Amygdala (tissue), 56 donors: ENCODE data around the gene GPR26.
A peak's percentile ranks its signal among the peaks of the same experiment; 100 is the strongest.
"Not testable (repeated sequence)": the region's sequence is repeated elsewhere in the genome, so short reads cannot be mapped to it uniquely, and the experiment has no call there.

ENCODE experiments used
- DNase-seq, 56 donors: peaks; one replicate each; lab custom pipeline; 2025; lab: John Stamatoyannopoulos, UW

GPR26 gene

DNA sequence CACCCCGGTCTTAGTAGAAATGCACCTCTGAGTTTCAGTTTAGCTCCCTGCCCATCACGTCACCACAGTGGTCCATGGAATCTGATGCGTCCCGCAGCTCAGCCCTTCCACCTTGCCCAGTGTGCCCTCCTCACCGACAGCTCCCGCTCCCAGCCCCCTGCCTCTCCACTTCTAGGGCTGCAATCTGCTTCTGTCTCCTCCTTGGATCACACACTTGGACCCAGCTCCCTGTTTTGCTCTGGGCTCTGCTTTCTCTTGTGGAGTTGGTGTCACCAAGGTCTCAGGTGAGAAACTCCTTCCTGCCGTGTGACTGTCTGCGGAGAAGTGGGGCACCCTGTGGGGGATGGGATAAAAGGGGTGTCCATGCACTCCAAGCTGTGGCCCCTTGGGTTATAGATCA, 37.9 kb downstream of the GPR26 start:
- DNase-seq = no peak

DNA sequence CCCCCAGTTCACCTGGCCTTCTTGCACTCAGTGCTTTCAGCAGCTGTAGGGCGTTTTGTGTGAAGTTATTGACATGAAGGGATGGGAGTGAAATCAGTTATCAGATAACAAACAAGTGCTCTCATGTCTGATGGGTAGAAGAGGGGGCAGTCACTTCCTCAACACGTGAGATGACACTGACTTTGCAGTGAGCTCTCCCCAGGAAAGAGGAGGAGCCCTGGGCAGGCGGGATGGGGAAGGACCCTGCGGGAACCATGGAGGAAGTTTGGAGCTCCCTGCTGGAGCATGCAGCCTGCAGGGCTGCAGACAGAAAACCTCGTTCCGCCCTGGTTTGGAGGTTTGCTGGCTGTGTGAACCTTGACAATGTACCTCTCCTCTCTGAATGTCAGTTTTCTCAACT, 38.7 kb downstream of the GPR26 start:
- no peak for DNase-seq

DNA sequence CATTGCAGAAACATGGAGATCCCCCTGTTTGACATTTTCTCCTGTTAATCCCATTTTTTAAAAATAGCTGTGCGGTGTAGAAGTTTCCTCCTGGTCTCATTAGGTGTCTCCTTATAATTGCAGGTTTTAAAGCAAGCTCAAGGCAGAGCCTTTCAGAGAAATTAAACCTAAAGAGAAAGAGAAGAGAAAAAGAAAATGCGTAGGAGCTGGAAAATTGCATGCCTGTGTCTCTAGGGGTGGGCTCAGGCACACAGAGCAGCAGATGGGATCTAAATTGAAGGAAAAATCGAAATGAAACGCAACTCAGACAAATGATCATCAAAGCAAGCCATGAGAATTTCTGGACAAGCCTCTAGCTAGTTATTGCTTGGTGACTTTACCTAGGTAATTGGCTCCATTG, 40.1 kb downstream of the GPR26 start:
- DNase-seq = peak in 1 of 56 donors; percentile 7

DNA sequence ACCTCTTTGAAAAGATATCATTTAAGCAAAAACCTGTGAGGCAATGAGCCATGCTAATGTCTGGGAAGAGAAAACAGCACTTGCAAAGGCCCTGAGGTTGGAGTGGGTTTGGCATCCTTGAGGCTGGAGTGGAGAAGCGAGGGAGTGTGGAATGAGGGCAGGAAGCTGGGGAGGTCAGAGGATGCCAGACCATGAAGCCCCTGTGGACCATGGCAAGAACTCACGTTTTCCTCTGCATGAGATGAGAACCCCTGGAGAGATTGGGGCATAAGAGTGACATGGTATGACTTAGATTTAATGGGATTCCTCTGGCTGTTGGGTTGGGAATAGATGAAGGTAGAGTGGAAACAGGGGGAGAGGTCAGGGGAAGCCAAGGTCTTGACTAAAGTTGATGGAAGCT, 49.4 kb downstream of the GPR26 start:
- DNase-seq = no peak

DNA sequence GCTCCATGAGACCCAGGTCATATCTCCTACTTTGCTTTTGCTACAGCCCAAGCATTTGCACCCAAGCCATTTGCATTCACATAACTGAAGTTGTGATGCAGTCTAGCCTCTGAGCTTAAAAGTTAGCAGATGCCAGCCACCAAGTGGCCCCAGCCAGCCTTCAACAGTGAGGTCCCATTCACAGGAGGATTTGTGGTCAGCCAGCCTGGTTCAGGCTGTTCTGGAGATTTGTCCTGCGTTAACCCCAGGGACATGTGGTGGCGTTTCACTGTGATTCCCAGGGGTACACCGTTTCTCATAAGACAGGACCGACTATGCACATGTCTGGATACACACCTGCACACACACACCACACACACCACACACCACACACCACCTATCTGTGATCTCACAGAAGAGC, 51.2 kb downstream of the GPR26 start:
- no peak for DNase-seq

DNA sequence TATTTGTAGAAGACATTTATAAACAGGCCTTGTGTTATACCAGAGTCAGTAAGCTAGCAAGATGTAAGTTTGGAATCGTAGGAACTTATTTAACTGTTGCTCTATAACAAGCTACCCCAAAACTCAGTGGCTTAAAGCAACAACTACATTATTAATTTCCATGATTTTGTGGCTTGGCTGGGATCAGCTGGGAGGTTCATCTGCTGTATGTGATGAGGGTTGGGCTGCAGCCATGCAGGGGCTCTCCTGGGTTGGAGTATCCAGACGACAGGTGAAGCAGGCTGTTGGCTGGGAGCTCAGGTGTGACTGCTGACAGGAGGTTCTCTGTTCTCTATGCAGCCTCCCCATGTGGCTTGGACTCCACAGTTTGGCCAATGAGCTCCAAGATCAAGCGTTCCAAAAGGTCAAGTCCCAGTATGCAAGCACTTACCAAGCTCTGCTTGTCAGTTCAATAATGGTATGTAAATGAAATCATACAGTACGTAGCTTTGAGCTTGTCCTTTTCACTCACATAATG, 52.4 kb downstream of the GPR26 start:
- DNase-seq = no peak

DNA sequence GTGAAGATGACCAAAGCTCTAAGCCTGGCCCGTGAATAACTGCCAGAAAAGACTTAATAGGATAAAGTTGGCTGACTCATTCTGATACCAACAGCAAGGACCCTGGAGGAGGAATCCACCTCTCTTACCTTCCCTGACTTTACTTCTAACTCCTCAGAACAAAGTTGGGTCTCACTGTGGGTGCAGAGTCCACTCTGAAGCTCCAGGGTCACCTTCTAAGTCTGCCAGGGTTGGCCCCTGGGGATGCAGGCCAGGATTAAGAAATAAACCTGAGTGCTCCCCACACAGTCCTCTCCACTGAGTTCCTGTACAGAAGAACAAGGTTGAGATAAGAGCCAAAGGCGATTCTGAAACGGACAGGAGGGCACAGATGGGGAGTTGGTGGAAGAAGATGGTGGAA, 54.4 kb downstream of the GPR26 start:
- DNase-seq = no peak

DNA sequence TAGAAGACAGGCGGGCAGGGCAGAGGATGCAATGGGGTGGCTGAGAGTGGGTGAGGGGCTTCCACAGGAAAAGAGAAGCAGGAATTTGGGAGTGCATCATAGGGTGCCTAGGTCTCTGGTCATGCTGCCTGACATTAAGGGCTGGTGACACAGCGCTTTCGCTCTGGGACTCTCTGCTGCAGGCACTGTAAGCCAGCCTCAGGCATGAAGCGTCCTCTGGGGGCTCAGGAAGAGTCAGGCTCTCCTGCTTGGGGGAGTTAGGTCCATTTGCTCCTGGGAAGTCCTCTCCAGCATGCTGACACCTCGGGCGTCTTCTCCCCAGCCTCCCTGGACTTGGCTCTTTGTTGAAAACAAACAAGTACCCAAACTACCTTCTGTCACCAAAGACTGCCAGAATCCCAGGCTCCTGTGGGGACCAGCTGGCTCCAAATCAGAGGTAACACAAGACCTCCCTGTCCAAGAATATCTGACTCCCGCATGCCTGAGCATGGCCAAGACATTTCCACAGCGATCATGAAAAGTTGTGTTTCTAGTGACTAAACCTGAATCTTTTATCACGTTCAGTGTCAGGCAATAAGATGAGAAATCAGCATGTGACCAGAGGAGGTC, 55.4 kb downstream of the GPR26 start:
- DNase-seq = no peak

DNA sequence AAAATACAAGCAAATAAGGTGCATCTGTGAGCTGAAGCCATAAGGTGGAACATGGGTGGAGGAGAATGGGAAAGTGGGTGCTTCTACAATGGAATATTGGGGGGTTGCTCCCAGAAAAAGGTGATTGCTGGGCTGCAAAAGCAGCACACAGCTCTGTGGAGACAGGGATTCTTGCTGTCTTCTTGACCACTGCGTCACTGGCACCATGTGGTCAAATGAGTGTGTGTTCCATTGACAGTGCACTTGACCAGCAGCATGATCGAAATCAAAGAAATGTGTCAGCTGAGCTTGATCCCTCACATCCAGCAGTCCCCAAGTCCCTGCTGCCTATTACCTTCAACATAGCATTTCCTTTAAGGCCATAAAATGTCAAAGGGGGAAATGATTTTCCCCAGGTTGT, 56.2 kb downstream of the GPR26 start:
- DNase-seq = no peak

DNA sequence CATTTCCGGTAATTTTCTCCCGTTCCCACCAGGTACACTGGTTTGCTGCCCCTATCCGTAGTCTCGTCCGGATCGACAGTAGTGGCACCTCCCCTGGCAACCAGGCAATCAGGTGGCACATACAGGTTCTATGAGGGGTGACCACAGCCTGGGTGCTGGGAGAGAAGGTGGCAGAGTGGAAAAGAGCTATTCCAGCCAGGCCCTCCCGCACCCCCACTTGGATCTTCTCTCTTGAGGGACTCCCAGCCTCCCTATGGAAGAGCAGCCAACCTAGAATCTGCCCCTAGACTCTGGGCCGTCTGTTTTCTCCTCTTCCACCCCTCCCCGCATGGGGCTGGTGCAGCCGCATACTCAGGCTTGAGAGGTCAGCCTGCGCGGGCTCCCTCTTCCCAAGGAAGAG, 58.6 kb downstream of the GPR26 start:
- DNase-seq = no peak

DNA sequence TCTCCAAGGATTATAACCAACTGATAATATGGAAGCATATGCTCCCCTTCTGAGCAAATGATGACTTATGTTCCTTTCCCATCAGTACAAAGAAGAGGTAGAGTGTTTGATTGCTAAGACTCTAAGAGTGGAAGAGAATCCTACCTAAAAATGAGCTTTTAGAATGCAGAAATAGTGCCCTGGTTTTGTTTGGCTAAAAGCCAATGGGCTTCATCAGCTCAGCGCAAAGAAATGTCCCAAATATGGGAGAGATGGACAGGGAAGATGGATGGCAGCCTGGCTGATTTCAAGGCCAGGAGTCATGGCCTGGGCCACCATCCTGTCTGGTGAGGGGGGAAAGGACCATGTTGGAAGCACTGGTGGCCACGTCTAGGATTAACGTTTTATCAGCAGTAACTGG, 60.2 kb downstream of the GPR26 start:
- DNase-seq = no peak

DNA sequence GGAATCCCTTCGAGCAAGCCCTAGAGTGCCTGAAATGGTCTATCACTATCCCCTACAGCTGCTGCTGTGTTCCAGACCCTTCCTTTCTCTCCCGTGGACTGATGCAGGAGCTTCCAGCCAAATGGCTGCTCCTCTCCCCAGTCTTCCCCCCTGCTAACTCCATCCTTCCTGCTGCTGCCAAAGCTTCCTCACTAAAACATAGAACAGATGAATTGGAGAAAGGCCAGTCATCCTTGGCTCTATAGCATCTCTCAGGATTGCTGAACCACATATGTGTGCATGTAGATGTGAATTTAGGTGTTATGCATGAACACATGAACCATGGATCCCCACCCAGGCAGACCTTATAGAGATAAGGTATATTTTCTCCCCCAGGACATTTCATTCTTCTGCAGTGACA, 60.7 kb downstream of the GPR26 start:
- no peak for DNase-seq

DNA sequence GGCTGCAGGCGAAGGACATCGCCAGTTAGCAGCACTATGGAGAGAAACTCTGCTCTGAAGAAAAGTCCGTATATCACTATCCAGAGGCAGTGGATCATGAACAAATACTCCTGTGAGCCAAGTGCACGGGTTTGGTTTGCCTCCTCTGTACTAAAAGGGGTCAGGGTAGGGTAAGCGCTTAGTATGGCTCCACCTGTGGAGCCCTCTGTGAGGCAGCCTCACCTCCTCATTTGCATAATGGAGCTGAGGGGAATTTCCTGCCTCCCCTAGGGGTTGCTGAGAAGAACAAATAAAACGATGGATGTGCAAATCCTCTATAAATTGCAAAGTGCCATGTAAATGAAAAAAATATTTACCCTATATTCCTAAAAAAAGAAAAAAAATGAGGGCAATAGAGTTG, 63.4 kb downstream of the GPR26 start:
- DNase-seq = no peak

DNA sequence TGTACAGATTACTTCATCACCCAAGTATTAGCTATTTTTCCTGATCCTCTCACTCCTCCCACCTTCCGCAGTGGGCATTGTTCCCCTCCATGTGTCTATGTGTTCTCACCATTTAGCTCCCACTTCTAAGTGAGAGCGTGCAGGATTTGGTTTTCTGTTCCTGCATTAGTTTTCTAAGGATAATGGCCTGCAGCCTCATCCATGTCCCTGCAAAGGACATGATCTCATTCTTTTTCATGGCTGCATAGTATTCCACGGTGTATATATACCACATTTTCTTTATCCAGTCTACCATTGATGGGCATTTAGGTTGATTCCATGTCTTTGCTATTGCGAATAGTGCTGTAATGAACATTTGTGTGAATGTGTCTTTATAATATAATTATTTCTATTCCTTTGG, 70.8 kb downstream of the GPR26 start:
- DNase-seq = not testable (repeated sequence)

DNA sequence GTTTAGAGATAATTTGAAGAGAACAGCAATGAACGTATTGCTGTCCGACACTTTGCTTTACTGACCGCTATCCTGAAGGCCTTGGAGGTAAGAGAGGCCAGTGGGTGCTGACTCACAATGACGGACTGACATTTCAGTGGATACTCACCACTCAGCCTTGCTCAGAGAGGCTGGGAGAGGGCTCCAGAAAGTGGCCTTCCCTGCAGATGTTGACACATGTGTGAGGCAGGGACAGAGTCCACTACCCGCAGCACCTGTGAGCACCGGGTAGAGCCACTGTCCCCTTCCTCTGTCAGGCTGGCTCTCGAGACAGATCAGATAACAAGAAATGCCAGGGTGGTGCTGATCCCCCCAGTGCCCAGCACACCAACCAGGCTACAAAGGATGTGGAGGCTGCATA, 75.0 kb downstream of the GPR26 start:
- DNase-seq = no peak

DNA sequence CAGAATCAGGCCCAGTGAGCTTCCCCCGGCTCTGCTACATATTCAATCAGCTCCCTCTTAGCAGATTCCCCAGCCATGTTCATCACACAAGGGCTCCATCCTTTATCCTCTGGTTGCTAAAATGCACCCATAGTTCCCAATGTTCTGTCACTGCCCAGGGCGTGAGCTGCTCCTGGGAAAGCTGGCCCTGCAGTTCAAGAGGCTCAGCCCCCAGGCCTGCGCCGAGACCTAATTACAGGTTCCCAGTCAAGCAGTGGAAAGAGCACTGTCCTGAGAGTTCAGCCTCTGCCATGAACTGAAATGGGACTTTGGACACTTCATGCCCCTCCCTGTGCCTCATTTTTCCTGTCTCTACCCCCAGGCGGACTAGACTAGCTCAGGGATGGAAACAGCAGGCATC, 75.6 kb downstream of the GPR26 start:
- DNase-seq = no peak

DNA sequence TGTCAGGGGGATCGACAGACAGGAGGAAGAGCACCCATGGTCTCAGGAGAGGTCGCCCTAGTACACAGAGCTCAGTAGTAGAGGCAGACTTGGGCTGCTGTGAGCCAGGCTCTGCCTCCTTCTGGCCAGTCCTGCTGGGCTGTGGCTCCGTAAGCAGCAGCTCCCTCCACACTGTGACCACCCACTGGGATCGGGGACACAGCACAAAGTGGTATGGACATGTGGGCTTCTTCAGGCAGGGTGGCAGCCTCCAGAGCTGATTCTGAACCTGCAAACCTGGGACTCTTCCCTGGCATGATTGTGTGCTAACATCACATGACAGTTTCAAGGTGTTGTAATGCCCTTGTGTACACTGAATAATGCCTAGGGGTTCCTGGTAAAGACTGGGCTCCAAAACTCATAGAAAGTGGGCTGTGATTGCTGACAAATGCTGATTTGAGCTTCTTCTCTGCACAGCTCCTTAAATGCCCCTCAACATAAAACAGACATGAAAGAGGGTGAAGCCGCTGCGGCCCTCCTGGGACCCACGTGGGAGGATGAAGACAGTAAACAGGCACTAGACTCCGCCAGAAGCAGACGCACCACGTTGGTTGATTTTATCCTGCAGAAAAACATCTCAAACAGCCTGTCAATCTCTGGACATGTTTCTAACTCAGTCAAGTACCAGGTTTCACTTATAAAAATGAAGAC, 76.7 kb downstream of the GPR26 start:
- no peak for DNase-seq

DNA sequence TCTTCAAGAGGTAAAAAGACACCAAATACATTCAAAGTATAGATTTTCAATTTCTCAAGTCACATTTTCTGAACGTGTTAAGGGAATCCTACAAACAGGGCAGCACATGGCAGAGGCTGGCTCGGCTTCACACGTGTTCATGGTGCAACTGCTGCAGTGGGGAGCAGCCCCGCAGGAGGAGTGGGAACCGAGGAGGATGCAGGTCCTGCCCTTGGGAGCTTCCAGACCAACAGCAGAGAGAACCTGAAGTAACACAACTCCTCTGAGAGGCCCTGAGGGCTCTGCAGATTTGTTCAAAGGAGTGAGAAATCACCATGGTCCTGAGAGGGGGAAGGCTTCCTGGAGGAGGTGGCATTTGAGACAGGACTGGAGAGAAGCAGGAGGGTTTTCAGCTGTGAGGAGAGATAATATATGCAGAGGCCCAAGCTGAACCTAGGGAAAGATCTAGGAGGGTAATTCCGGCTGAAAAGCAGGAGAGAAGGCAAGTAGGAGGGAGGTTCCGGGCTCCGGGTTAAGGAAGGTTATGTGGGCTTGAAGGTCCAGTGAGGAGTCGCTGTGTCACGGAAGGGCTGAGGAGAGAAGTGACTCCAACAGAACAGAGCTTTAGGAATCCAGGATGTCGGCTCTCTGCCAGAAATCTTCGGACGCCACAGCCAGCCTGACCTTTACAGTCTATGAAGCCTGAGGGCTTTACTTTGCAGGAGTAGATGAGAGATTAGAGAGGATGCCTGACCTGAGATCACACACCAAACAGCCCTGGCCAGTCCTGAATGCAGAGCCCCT, 77.5 kb downstream of the GPR26 start:
- DNase-seq = no peak

DNA sequence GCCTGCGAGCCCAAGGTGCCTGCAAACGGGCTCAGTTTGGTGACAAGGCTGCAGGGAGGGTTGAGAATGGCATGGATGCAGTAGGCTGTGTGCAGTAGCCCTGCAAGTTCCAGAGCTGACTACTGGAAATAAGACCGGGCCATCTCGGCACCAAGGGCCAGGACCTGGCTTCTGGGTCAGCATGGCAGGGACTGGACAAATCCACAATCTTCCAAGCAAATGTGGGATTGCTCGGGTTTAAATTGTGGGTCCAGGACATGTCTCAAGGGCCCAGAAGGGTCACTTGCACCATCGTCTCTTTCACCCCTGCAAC, 78.0 kb downstream of the GPR26 start:
- no peak for DNase-seq
